Stimulated activated CD4-positive, alpha-beta T cell treated with anti-CD3 and anti-CD28 coated beads, TNF-alpha, amount 100 ng/mL, for 4 hours (primary cell): Measurements from ENCODE around the gene NGFR.
A peak's percentile ranks its signal among the peaks of the same experiment; 100 is the strongest.

Experiments
- DNase-seq, 3 experiments: peaks; one replicate each; pipeline ENCODE4 v3.0.0-alpha.2; 2020; ENCODE audit warnings: low read depth in 3 of 3

The NGFR gene

DNA sequence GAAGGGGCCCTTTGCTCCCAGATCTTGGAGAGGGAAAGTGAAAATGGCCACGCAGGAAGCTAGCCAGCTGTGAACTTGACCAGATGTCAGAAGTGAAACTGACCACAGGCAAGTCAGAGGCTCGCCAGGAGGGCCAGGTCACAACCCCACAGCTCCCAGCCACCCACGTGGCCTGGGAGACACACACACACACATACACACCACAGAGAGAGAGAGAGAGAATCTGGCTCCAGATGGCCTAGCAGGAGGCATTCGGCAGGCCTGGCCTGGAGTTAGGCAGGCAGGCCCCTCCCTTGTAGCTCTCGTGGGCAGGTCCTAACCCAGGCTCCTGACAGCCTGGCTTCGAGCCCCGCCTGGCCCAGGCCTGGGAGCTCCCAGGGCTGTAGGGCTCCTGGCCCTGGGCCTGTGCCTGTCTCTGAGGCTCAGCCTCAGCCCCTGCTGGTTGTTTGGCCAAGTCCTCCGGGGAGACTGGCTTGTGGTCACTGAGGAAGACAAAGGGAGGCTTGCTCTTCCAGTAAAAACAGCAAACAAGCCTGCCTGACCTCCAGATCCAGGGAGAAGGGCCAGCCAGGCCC, 20.2 kb downstream of the NGFR start:
- DNase-seq = no peak

DNA sequence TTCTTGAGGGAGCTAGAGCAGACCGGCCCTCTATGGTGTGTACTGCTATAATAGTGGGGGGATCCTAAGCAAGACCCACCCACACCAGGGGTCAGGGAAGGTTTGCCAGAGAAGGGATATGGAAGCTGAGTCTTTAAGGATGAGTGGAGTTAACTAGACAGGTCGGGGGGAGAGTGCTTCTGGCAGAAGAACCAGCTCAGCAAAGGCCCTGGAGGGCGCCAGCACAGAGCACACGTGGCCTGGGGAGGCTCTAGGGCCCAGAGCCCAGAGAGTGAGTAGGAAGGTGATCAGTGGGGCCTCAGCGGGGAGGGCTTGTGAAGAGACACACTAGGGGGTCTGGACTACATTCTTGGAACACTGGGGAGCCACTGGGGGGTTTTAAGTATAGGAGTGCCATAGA, 21.1 kb downstream of the NGFR start:
- DNase-seq = no peak

DNA sequence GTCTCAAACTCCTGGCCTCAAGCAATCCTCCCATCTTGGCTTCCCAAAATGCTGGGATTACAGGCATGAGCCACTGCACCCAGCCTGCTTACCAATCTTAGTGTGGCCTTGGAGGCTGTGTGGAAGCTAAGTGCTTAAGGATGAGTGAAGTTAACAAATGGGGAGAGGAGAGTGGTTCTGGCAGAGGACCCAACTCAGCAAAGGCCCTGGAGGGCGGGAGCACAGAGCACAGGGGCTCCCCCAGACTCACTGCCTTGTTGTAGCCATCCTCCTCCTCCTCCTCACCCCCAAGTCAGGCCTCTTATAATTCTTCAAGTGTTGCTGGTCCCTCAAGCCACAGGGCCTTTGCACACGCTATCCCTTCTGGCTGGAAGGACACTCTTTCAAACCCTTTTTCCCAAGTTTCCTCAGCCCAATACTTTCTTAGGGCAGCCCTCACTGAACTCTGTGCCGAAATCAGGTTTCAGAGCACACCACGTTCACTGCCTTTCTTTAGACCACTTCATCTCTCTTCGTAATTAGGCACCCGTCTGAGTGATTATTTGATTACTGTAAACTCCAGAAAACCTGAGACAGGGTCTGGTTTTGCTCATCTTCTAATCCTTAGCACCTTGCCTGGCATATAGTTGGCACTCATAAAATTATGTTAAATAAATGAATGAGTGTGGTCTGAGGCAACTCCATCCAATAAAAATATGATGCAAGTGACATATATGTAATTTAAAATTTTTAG, 23.4 kb downstream of the NGFR start:
- DNase-seq = no peak

DNA sequence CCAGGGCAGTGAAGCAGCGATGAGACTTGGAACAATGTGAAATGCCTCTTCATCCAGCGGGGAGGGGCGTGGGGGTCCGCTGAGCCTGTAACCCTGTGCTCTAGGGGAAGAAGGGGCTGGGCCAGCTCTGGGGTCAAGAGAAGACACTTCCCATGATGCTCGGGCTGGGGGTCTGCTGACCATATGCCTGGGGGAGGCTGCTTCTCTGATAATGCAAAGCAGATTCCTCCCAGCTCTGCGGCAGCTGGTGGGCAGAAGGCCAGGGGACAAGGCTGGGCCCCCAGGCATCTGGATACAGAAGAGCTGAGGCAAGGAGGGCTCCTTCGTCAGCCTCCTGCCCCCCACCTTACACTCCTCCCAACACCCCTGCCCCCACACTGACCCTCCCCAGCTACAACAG, 24.7 kb downstream of the NGFR start:
- no peak for DNase-seq

DNA sequence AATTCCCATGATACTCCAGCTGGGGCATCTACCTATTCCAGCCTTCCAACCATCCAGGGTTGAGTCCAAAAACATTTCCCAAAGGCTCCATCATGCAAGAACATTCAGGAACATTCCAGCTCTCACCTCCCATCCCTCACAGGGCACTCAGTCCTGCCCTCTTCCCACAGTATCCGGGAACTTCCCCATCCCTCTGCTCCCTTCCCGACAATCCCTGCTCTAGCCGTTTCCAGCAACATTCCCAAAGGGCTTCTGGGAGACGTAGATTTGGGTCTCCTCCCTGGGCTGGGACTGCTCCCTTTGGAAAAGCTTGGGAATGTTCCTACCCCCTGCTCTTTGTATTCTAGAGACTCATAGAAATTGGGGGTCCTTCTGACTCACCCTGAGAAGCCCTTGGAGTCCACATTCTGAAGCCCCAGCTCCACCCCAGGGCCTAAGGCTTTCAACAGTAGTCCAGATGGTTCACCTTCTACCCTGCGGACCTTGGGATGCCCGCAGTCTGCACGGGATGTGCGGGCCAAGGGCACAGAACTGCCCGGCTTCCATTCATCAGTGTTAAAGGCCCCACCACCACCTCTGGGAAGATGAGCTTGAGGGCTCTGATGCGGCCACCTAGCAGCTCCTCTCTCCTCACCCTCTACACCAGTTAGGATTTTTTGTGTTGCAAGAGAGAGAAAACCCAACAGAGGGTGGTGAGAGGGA, 25.4 kb downstream of the NGFR start:
- DNase-seq = no peak

DNA sequence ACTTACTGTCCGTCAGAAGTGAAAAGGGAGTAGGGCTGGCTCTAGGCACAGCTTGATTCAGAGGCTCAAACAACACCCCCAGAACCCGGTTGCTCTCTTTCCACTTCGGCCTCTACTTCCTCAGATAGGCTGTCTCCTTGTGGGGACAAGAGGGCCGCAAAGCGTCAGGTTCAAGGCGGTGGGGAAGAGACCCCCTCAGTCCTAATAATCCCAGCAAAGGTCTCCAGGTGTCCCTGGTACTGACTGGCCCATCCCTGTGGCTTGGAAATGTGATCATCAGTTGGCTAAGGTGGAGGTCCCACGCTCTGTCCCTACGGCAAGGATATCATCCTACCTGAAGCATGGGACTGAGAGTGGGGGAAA, 26.0 kb downstream of the NGFR start:
- no peak for DNase-seq

DNA sequence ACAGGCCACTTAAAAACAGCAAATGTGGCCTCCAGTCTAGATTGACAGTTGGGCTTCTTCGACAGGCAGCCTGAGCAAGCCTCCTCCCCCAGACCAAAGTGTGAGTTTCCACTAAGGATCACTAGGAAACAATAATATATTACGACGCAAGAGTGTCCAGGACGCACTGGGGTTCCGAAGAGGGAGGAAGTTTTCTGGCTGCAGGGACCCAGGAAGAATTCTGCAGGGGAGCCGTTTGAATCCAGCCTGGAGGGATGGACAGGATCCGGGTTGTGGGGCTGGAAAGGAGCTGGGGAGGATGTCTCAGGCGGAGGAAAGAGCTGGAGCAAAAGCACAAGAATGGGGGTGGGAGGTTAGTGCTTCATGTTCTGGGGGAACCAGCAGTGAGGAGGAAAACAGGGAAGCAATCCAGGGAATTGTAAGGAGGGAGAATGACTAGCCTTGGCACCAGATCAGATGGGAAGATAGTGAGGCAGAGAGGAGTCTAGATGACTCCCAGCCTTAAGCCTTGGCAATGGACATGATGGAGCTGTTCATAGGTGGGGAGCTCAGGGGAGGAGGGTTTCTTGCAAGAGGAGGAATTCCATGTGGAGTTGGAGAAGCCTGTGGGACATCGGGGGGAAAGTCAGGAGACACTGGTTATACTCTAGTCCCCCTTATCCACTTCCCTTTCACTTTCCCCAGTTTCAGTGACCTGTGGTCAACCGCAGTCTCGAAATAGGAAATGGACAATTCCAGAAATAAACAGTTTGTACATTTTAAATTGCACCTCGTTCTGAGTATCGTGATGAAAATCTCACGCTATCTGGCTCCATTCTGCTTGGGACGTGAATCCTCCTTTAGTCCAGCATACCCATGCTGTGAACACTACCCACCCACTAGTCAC, 26.6 kb downstream of the NGFR start:
- no peak for DNase-seq

DNA sequence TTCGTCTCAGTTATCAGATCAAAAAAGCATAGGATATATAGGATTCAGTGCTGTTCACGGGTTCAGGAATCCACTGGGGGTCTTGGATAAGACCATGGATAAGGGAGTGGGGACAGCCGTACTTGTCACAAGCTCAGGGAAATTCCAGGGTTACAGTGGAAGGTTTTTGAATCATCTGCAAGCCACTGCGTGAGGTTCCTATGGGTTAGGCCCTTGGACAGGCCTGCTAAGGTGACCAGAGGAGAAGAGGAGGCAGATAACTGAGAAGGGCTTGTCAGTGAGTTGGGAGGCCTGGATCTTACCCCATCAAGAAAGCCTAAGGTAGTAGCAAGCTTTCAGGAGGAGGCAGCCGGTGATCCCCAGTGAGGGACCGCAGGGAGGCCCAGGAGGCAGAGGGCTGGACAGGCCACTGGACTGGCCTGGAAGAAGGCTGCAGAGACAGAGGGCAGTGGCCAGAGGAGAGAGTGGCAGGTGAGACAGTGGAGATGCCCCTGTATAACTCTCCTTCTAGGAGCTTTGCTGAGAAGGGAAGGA, 27.3 kb downstream of the NGFR start:
- DNase-seq = no peak

DNA sequence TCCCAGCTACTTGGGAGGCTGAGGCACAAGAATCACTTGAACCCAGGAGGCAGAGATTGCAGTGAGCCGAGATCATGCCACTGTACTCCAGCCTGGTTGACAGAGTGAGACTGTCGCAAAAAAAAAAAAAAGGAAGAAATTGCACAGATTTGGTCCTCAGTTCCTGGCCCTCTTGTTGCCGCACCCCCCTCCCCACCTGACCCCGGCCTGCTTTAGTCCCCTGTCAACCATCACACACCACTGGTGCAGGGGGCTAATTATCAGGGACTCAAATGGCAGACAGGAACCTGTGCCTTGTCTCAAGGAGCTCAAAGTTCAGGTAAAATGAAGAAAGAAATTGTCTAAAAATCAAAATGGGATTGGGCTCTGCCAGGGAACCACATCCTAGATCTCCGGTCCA, 28.1 kb downstream of the NGFR start:
- no peak for DNase-seq

DNA sequence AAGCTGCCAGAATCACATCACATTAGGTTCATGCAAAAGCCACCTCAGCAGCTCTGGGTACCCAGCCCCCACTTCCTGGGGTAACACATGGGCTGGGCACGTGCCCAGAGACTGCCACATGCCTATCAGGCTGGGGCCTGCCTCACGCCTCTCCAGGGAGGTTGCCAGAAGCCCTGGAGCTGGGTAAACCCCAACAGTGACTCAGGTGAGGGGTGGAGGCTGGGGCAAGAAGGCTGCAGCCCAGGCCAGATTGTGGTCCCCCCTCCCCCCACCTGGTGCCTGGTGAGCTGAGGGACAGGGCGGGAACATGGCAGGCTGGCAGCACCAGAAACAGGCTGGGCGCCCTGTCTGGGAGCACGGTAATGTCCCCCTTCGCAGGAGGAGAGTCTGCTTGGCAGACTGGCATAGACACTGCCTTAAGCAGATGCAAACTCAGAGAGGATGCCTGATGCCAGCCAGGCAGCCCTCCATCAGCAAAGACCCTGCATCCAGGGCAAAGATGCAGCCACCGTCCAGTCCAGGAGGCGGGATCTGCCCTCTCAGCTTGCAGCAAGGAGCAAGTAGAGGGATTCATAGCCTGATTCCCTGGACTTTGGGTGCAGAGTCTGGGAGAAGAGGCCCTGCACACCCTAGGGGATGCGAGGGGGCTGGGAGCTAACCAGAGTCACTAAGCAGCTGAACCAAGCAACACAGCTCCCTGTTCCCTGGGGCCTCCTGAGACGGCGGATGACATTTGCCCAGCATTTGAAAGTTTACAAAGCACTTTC, 28.8 kb downstream of the NGFR start:
- DNase-seq = peak in 1 of 3 experiments; percentile 5

DNA sequence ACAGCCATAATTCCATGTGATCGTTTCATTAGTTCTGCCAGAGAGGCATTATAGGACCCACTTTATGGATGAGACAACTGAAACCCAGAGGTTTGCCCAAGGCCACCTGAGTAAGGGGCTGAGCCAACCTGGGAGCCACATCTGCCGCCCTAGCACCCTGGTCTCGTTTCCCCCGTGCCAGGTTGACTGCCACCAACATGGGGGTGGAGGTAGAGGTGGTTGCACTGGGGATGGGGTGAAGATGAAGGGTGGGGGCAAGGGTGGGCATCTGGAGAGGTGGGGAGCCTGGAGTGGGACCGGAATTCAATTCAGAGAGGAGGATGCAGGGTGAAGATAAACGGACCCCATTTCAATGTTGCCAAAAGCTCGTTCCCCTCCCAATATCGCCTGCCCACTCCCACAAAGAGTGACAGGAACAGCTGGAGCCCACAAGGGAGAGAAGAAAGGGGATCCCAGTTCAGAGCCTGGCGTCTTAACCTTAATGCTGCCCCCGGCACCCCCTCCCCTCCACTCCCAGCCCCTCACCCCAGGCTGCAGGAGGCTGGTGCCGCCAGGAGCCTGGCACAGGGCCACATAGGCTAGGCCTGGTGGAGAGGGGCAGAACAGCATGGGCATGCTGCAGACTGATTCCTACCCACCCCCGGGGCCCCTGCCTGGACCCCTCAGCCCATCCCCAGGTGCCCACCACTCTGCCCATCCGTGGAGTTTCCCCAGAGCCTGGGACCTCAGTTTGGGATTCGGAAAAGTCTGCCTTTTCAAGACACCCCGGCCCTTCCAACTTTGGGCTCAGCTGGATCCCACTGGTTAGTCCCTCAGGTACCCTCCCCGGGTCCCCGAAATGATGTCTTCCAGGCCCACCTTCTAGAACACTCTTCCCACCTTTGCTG, 29.6 kb downstream of the NGFR start:
- no peak for DNase-seq

DNA sequence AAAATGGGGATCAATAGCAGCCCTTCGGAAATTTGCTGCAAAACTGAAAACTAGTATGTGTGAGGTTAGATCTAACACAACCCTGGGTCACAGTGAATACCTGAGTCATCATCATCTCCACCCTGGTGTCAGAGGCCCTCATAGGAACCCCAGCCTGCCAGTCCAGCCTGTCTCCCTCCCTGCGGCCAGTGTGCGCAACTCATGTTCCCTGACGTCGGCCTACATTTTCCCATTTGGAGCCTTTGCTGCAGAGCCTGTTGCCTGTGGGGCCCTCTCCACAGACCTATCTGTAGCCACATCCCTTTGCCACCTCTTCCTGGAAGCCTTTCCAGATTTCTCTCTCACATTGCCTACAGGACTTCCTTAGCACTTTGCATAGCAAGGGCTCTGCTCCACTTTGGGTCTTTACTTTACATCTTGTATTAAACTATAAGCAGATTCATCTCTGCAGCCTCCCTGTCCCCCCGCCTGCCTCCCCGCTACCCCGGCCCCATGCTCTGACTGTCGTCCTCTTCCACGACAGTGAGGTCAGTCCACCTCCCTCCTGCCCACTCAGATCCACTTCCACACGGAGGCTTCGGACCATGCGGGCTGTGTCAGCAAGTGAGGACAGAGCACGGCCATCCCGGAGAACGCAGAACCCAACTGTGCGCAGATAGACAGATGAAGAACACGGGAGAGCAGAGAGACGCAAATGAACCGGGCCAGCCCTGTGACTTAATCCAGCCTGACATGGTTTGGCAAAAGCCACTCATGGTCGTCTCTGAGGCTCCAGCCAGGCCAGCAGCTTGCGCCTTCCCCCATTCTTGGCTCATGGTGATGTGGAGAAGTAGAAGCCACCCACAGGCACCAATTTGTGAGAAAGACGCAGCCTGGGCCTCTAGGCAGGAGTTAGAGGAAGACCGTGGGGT, 31.0 kb downstream of the NGFR start:
- no peak for DNase-seq

DNA sequence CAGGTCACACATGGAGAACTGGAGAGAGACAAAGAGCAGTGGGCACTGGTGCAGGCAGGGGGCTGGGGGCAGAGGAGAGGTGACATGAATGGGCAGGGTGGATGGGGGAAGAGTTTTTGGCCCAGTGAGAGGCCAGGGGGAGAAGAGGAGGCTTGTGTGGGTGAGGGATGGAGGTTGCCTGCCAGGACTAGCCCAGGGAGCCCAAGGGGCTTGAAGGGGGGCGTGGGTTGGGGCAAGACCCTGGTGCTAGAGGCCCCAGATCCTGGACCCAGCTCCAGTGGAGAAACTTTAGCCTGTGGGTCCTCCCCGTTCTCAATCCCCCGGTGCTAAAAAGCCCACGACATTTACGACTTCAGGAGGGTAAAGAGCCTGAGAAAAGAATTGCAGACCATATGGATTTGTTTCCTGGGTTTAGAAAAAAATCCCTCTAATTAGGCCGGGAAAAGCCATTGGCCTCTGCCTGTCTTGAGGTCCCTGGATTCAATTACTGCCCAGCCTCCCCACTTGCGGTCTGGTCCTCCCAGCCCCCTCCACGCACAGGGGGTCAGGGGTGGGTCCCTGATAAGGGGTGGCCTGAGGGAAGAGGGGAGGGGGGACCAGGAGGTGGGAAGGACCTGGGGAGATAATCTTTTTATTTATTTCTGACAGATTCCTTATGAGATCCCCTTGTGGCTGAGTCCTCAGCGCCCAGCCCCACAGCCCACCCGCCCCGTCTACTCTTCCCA, 33.0 kb downstream of the NGFR start:
- no peak for DNase-seq

DNA sequence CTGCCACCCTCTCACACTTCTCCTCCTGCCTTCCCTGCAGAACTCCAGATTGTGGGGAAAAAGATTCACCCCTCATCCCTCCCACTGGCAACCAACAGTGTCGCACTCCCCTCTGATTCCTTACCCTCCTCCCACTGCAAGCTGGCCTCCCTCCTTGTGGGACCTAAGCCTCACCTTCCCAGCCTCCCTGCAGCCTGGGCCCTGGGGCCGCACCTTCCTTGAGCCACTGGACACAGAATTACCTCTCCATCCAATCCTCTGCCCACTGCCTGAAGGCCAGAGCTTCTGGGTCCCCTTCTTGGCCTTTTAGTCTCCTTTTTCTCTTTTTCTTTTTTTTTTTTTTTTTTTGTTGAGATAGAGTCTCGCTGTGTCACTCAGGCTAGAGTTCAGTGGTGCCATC, 33.9 kb downstream of the NGFR start:
- no peak for DNase-seq

DNA sequence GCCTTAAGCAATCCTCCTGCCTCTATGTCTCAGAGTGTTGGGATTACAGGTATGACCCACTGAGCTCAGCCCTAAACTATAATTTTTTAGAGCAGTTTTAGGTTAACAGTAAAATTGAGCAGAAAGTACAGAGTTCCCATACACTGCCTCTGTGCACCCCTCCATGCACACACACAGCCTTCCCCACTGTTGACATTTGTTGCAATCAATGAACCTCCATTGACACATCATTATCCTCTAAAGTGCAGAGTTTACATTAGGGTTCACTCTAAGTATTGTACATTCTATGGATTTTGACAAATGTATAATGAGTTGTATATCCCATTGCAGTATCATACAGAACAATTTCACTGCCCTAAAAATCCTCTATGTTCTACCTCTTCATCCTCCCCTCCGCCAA, 35.0 kb downstream of the NGFR start:
- DNase-seq = no peak

DNA sequence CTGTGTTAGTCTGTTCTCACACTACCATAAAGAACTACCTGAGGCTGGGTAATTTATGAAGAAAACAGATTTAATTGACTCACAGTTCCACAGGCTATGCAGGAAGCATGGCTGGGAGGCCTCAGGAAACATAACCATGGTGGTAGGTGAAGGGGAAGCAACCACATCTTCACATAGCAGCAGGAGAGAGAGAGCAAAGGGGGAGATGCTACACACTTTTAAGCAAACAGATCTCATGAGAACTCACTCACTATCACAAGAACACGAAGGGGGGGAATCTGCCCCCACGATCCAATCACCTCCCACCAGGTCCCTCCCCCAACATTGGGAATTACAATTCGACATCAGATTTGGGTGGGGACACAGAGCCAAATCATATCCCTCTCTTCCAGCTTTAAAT, 48.8 kb downstream of the NGFR start:
- DNase-seq = no peak

DNA sequence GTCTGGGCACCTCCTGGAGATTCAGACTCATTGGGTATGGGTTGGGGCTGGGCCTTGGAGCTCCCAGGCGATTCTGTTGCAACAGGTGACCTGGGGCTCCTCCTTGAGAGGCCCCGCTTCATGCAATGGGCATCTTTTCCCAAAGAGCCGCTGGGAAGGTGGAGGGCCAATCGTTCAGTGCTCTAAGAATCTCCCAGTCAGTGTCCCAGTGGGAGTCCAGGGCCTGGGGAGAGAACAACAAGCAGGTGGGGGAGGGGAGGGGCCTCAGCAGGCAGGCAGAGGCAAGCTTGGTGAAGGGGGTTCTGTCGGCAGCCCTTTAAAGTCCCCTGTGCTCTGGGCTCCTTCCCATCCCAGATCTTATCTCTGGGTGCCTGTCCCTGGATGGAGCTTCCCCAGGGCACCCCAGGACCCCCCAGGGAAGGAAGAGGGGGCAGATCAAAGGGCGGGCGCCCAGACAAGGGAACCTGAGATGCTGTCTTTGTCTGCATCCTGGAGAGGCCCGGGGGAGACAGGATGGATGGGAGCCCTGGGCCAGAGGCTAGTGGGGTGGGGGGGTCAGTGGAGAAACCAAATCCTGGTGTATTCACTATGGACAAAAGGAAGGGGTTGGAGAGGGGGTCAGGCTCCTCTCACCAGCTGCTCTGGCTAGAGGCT, 50.0 kb downstream of the NGFR start:
- no peak for DNase-seq
